Endothelial cell of umbilical vein (primary cell): ENCODE results near the gene PLB1. TPM values are rescaled to one million over a fixed set of nuclear protein-coding genes. Genes with fewer than 3 reads are reported as not detected.

Experiments used
- BruUV-seq: library from RNA; stranded (reverse); fragments of 400-500 nt; replicated peaks from 2 replicates; lab custom pipeline; 2021; lab: Mats Ljungman, UMichigan
- CTCF ChIA-PET: fragments of 300-600, 350-600 bp; sonication (Branson Sonifier 250); formaldehyde crosslinking; loops from one replicate; lab custom pipeline; 2021; ENCODE audit warnings: antibody characterized with exemption, inconsistent platforms; lab: Charles Lee
- POLR2A ChIA-PET: fragments of 300-600, 350-600 bp; sonication (Branson Sonifier 250); formaldehyde crosslinking; loops from one replicate; lab custom pipeline; 2021; ENCODE audit warnings: antibody characterized with exemption, inconsistent platforms; lab: Charles Lee
- DNase-seq: peaks from one replicate; pipeline ENCODE4 v3.0.0-alpha.2; 2011; ENCODE audit warnings: low read depth, low spot score
- FAIRE-seq: peaks from 2 replicates; lab custom pipeline; 2011; peaks lifted over from hg19 to GRCh38; lab: Jason Lieb, UNC
- H2AFZ ChIP-seq: 2 replicates; pipeline ENCODE4 v1.6.0; 2012; ENCODE audit warnings: low read depth, low read length, control low read depth, inconsistent platforms
- H3K27ac ChIP-seq: 2 replicates; pipeline ENCODE4 v1.5.1; 2011; ENCODE audit warnings: low read depth, mild to moderate bottlenecking, control low read depth, low read length, moderate library complexity; ENCODE audit not compliant: insufficient read depth
- H3K27me3 ChIP-seq, 2 experiments: 2 replicates each; pipeline versions ENCODE4 v1.6.0 to v1.6.1; 2011; ENCODE audit warnings: low read length in 2 of 2, mixed read lengths in 1 of 2; ENCODE audit not compliant: control insufficient read depth in 2 of 2, insufficient read depth in 2 of 2
- H3K36me3 ChIP-seq, 2 experiments: 2 replicates in 1 of 2; 3 replicates in 1 of 2; pipeline ENCODE4 v1.5.1; 2011; ENCODE audit warnings: low read length in 2 of 2, mild to moderate bottlenecking in 1 of 2, moderate library complexity in 1 of 2; ENCODE audit not compliant: control insufficient read depth in 2 of 2, insufficient read depth in 2 of 2; ENCODE audit errors: extremely low read depth in 1 of 2
- H3K4me1 ChIP-seq: 3 replicates; pipeline ENCODE4 v1.5.1; 2011; ENCODE audit warnings: mild to moderate bottlenecking, low read length; ENCODE audit not compliant: control insufficient read depth, insufficient read depth; ENCODE audit errors: extremely low read depth
- H3K4me2 ChIP-seq: 2 replicates; pipeline ENCODE4 v1.6.1; 2011; ENCODE audit warnings: low read length, control low read depth, mixed read lengths; ENCODE audit not compliant: insufficient read depth
- H3K4me3 ChIP-seq, 3 experiments: fragments of 200-600 bp in 1 of 3; sonication (generic), shearing (Covaris generic) in 1 of 3; replicated peaks in 1 of 3; 2 replicates each; pipeline ENCODE4 v1.5.1; 2011 to 2016; ENCODE audit warnings: control low read depth in 3 of 3, low read length in 3 of 3, mild to moderate bottlenecking in 2 of 3, inconsistent platforms in 1 of 3, low read depth in 1 of 3, moderate library complexity in 1 of 3; ENCODE audit not compliant: insufficient read depth in 1 of 3
- H3K79me2 ChIP-seq: 2 replicates; pipeline ENCODE4 v1.6.0; 2012; ENCODE audit warnings: low read length, inconsistent platforms; ENCODE audit not compliant: control insufficient read depth, insufficient read depth
- H3K9ac ChIP-seq: replicated peaks from 2 replicates; pipeline ENCODE3; 2011; ENCODE audit warnings: low read length, control low read depth; ENCODE audit not compliant: insufficient read depth; ENCODE audit errors: extremely low read depth
- H3K9me1 ChIP-seq: replicated peaks from 3 replicates; pipeline ENCODE4 v1.6.0; 2011; ENCODE audit warnings: mild to moderate bottlenecking, low read length; ENCODE audit not compliant: control insufficient read depth, insufficient read depth; ENCODE audit errors: extremely low read depth
- H3K9me3 ChIP-seq: replicated peaks from 2 replicates; pipeline ENCODE4 v1.5.1; 2012; ENCODE audit warnings: low read length, inconsistent platforms; ENCODE audit not compliant: control insufficient read depth, insufficient read depth
- H4K20me1 ChIP-seq: replicated peaks from 2 replicates; pipeline ENCODE3; 2011; ENCODE audit warnings: mild to moderate bottlenecking, low read length; ENCODE audit not compliant: control insufficient read depth, insufficient read depth; ENCODE audit errors: extremely low read depth
- CTCF ChIP-seq, 2 donors: IDR thresholded peaks; 1 replicate in 1 of 2; 2 replicates in 1 of 2; pipeline ENCODE4 v1.5.1; 2011; ENCODE audit warnings: low read length in 2 of 2, mild to moderate bottlenecking in 2 of 2, moderate library complexity in 2 of 2, control low read depth in 1 of 2, inconsistent platforms in 1 of 2, low read depth in 1 of 2; ENCODE audit not compliant: insufficient read depth in 1 of 2; ENCODE audit errors: extremely low read depth in 1 of 2
- EZH2 ChIP-seq: IDR thresholded peaks from 2 replicates; pipeline ENCODE4 v1.6.1; 2012; ENCODE audit warnings: borderline replicate concordance, low read depth, mild to moderate bottlenecking, moderate library complexity, low read length, inconsistent platforms; ENCODE audit not compliant: severe bottlenecking
- FOS ChIP-seq: IDR thresholded peaks from 2 replicates; pipeline ENCODE4 v1.6.1; 2011; ENCODE audit warnings: mild to moderate bottlenecking, low read length, moderate library complexity, borderline replicate concordance; ENCODE audit not compliant: insufficient read depth
- GATA2 ChIP-seq: IDR thresholded peaks from 2 replicates; pipeline ENCODE4 v1.7.0; 2011; ENCODE audit warnings: low read depth, mild to moderate bottlenecking, moderate library complexity, mixed read lengths, low read length; ENCODE audit not compliant: insufficient read length, insufficient read depth
- JUN ChIP-seq: IDR thresholded peaks from 2 replicates; pipeline ENCODE4 v1.6.1; 2011; ENCODE audit warnings: borderline replicate concordance, low read depth; ENCODE audit not compliant: insufficient read length, insufficient read depth
- MAX ChIP-seq: IDR thresholded peaks from 2 replicates; pipeline ENCODE4 v1.6.1; 2011; ENCODE audit not compliant: insufficient read depth, insufficient read length
- MYC ChIP-seq: IDR thresholded peaks from one replicate; pipeline ENCODE4 v1.6.1; 2011; ENCODE audit warnings: mild to moderate bottlenecking, low read depth, low read length
- POLR2A ChIP-seq: IDR thresholded peaks from 2 replicates; pipeline ENCODE4 v1.6.1; 2012; ENCODE audit warnings: low read depth, mild to moderate bottlenecking, control low read depth, low read length
- POLR2AphosphoS5 ChIP-seq: IDR thresholded peaks from 2 replicates; pipeline ENCODE4 v1.6.1; 2012; ENCODE audit warnings: low read depth, mild to moderate bottlenecking, control low read depth, low read length, moderate library complexity; ENCODE audit not compliant: insufficient read depth
- dilution Hi-C: fragments of 300-500 bp; cut with MboI; formaldehyde crosslinking; loops from one replicate; pipeline ENCODE4 v1.15.0; 2019; ENCODE audit warnings: low sequenced_read_pairs; ENCODE audit not compliant: extremely low pct_ligation_motif_present
- intact Hi-C: fragments of 100-400 bp; cut with micrococcal nuclease; formaldehyde crosslinking; loops from one replicate; pipeline ENCODE4 v1.10.0; 2022
- polyA plus RNA-seq, 4 experiments: library from polyadenylated mRNA; depleted of rRNA in 3 of 4; stranded (reverse) in 3 of 4; unstranded in 1 of 4; fragments of >200 nt; gene quantifications; 2 replicates each; pipeline versions ENCODE4 v1.2.1 to v1.2.3, GENCODE V29; 2011 to 2012; ENCODE audit warnings: missing spikeins in 1 of 4
- total RNA-seq: library from RNA; stranded (reverse); gene quantifications from 2 replicates; pipeline ENCODE4 v1.2.3, GENCODE V29; 2021

Gene PLB1
- total and polyA plus RNA-seq, 2 donors (not counting 3 experiments of a cell fraction or from before 2014, with no cell fraction given) = 0.75 to 0.80 TPM

GRCh38 chr2:28650266-28650584 lies 154.4 kb downstream of the PLB1 start:
- Histone ChIP-seq H3K9ac (no peak overlapping the region), H3K79me2 (no peaks in the 10 kb centered on the region), H3K9me1 (no peaks in the 10 kb centered on the region), H3K4me3 (no peak overlapping the region), H3K4me2 (no peak overlapping the region), H2AFZ (no peak overlapping the region), H3K27ac (peak overlapping the region; percentile 73), H3K27me3 (no peaks in the 10 kb centered on the region), H3K9me3 (no peaks in the 10 kb centered on the region), H4K20me1 (no peaks in the 10 kb centered on the region), H3K4me1 (peaks cover 14% of the 10 kb centered on the region), H3K36me3 (no peaks in the 10 kb centered on the region)
- TF ChIP-seq POLR2AphosphoS5 (no peak), CTCF (IDR thresholded peaks at IDR 0.05; ENCODE audit: extremely low read depth in 1 of 2, insufficient read depth in 1 of 2, low read depth in 1 of 2, low read length in 2 of 2) (no peak), JUN (no peak)
- CTCF ChIA-PET = no interaction called here
- no TSS peak for BruUV-seq
- intact Hi-C loops (no loop called here), dilution Hi-C loops (no loop called here)
- POLR2A ChIA-PET = no interaction called here
- FAIRE-seq (peak; percentile 62), DNase-seq (no peak)

GRCh38 chr2:28652217-28652616 lies 156.4 kb downstream of the PLB1 start:
- intact Hi-C loops = no loop called here
- Histone ChIP-seq H3K79me2 (no peaks in the 10 kb centered on the region), H3K4me3 (no peak overlapping the region), H3K27me3 (no peaks in the 10 kb centered on the region), H3K9me3 (no peaks in the 10 kb centered on the region), H3K36me3 (no peaks in the 10 kb centered on the region), H3K4me1 (peaks cover 14% of the 10 kb centered on the region), H3K9ac (no peak overlapping the region), H3K9me1 (no peaks in the 10 kb centered on the region), H3K27ac (no peak overlapping the region), H2AFZ (no peak overlapping the region), H3K4me2 (no peak overlapping the region), H4K20me1 (no peaks in the 10 kb centered on the region)
- FAIRE-seq = no peak
- dilution Hi-C loops = no loop called here
- no peak for DNase-seq
- POLR2A ChIA-PET = no interaction called here
- TF ChIP-seq MAX (no peak), GATA2 (no peak), FOS (no peak), CTCF (IDR thresholded peaks at IDR 0.05; ENCODE audit: extremely low read depth in 1 of 2, insufficient read depth in 1 of 2, low read depth in 1 of 2, low read length in 2 of 2) (no peak), POLR2A (no peak), JUN (no peak), MYC (no peak), EZH2 (no peak)
- CTCF ChIA-PET = interaction anchor here (1.2 kb wide), 1 partner anchor 86 kb away, joined by 3 read pairs; no protein-coding TSS in a partner anchor
- no TSS peak for BruUV-seq
